DMS 273 (cell line): ENCODE data around the gene ANKS1B.

Experiments used
- DNase-seq: peaks from one replicate; lab custom pipeline; 2025; ENCODE audit not compliant: unreplicated experiment; lab: John Stamatoyannopoulos, UW

The ANKS1B gene

GRCh38 chr12:98750511-98750910, 1234.2 kb downstream of the ANKS1B start:
- peak; percentile 73 for DNase-seq

GRCh38 chr12:98748463-98748862, 1236.3 kb downstream of the ANKS1B start:
- DNase-seq, result no peak

- DNase-seq, result no peak
Observed at GRCh38 chr12:98745578-98746391, 1239.0 kb downstream of the ANKS1B start.

GRCh38 chr12:98744680-98745079, 1240.1 kb downstream of the ANKS1B start:
- DNase-seq, result no peak

- peak; percentile 25 for DNase-seq
Observed at GRCh38 chr12:98743362-98743953, 1241.3 kb downstream of the ANKS1B start.

- peak; percentile 2 for DNase-seq
Observed at GRCh38 chr12:98741556-98742265, 1243.0 kb downstream of the ANKS1B start.

GRCh38 chr12:98741196-98741555, 1243.6 kb downstream of the ANKS1B start:
- no peak for DNase-seq

GRCh38 chr12:98740751-98741150, 1244.0 kb downstream of the ANKS1B start:
- DNase-seq, result no peak

GRCh38 chr12:98738539-98738938, 1246.2 kb downstream of the ANKS1B start:
- DNase-seq, result no peak

GRCh38 chr12:98738002-98738401, 1246.7 kb downstream of the ANKS1B start:
- no peak for DNase-seq

GRCh38 chr12:98737322-98737712, 1247.4 kb downstream of the ANKS1B start:
- DNase-seq, result no peak

GRCh38 chr12:98736352-98737321, 1248.1 kb downstream of the ANKS1B start:
- peak; percentile 47 for DNase-seq

GRCh38 chr12:98735821-98736220, 1248.9 kb downstream of the ANKS1B start:
- no peak for DNase-seq

- DNase-seq, result no peak
Observed at GRCh38 chr12:98733667-98734350, 1250.9 kb downstream of the ANKS1B start.

GRCh38 chr12:98730412-98730811, 1254.3 kb downstream of the ANKS1B start:
- no peak for DNase-seq

GRCh38 chr12:98727196-98727595, 1257.5 kb downstream of the ANKS1B start:
- no peak for DNase-seq

GRCh38 chr12:98725476-98726247, 1259.1 kb downstream of the ANKS1B start:
- peak; percentile 3 for DNase-seq

GRCh38 chr12:98724384-98725155, 1260.2 kb downstream of the ANKS1B start:
- DNase-seq, result no peak

- DNase-seq, result no peak
Observed at GRCh38 chr12:98721204-98721702, 1263.5 kb downstream of the ANKS1B start.
